Vagina (tissue), 2 donors: ENCODE results near the gene HBE1.

Source experiments
- POLR2A ChIP-seq, 2 donors: fragments of 450-650 bp; IDR thresholded peaks; one replicate each; pipeline ENCODE4 v1.6.1; 2017; ENCODE audit warnings: antibody characterized with exemption in 2 of 2, mild to moderate bottlenecking in 2 of 2, moderate library complexity in 2 of 2
- TF ChIP-seq, protein P1 (sequence below), 3 experiments: fragments of 450-650 bp in 2 of 3; fragments of 200-600 bp in 1 of 3; sonication (generic) in 1 of 3; IDR thresholded peaks; one replicate each; pipeline ENCODE4 v1.5.1; 2017 to 2019; ENCODE audit warnings: antibody characterized with exemption in 3 of 3, mild to moderate bottlenecking in 2 of 3, moderate library complexity in 2 of 3

DNA sequence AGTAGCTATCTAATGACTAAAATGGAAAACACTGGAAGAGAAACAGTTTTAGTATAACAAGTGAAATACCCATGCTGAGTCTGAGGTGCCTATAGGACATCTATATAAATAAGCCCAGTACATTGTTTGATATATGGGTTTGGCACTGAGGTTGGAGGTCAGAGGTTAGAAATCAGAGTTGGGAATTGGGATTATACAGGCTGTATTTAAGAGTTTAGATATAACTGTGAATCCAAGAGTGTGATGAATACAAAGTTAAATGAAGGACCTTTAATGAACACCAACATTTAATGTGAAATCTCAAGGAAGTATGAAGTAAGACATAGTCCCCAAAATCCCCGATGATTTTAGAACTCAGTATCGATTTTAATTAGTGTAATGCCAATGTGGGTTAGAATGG lies 32.3 kb downstream of the HBE1 start:
- TF ChIP-seq, protein P1, sequence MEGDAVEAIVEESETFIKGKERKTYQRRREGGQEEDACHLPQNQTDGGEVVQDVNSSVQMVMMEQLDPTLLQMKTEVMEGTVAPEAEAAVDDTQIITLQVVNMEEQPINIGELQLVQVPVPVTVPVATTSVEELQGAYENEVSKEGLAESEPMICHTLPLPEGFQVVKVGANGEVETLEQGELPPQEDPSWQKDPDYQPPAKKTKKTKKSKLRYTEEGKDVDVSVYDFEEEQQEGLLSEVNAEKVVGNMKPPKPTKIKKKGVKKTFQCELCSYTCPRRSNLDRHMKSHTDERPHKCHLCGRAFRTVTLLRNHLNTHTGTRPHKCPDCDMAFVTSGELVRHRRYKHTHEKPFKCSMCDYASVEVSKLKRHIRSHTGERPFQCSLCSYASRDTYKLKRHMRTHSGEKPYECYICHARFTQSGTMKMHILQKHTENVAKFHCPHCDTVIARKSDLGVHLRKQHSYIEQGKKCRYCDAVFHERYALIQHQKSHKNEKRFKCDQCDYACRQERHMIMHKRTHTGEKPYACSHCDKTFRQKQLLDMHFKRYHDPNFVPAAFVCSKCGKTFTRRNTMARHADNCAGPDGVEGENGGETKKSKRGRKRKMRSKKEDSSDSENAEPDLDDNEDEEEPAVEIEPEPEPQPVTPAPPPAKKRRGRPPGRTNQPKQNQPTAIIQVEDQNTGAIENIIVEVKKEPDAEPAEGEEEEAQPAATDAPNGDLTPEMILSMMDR (IDR thresholded peaks at IDR 0.05) = no peak
- no peak for TF ChIP-seq POLR2A (IDR thresholded peaks at IDR 0.05)
